Measurements from ENCODE around the gene ASB10. TPM values are rescaled to one million over a fixed set of nuclear protein-coding genes. Genes with fewer than 3 reads are reported as not detected.

Gene ASB10
- total and polyA plus RNA-seq, 2 experiments from 2014 or later, result not detected

- H2AFZ ChIP-seq, result no peak overlapping the region
- no peak overlapping the region for H3K4me2 ChIP-seq
- Mint-ChIP-seq H3K27me3 (ENCODE audit: insufficient read depth, low read depth, poor library complexity) (peaks cover 17% of the 10 kb centered on the region), H3K9me3 (no peaks in the 10 kb centered on the region), H3K36me3 (ENCODE audit: low read depth) (peaks cover 9% of the 10 kb centered on the region; the same call in 2 of the 3 replicates), H3K27ac (no peak overlapping the region), H3K4me1 (peaks cover 15% of the 10 kb centered on the region), H3K4me3 (no peak overlapping the region)
- TF ChIP-seq EZH2phosphoT487 (IDR thresholded peaks at IDR 0.05; ENCODE audit: unreplicated experiment), result no peak
- no peak for TF ChIP-seq ZNF114 (CRISPR knock-in tag; IDR thresholded peaks at IDR 0.05)
- TF ChIP-seq JUNB (IDR thresholded peaks at IDR 0.05; ENCODE audit: unreplicated experiment), result no peak
- TF ChIP-seq, protein P1, sequence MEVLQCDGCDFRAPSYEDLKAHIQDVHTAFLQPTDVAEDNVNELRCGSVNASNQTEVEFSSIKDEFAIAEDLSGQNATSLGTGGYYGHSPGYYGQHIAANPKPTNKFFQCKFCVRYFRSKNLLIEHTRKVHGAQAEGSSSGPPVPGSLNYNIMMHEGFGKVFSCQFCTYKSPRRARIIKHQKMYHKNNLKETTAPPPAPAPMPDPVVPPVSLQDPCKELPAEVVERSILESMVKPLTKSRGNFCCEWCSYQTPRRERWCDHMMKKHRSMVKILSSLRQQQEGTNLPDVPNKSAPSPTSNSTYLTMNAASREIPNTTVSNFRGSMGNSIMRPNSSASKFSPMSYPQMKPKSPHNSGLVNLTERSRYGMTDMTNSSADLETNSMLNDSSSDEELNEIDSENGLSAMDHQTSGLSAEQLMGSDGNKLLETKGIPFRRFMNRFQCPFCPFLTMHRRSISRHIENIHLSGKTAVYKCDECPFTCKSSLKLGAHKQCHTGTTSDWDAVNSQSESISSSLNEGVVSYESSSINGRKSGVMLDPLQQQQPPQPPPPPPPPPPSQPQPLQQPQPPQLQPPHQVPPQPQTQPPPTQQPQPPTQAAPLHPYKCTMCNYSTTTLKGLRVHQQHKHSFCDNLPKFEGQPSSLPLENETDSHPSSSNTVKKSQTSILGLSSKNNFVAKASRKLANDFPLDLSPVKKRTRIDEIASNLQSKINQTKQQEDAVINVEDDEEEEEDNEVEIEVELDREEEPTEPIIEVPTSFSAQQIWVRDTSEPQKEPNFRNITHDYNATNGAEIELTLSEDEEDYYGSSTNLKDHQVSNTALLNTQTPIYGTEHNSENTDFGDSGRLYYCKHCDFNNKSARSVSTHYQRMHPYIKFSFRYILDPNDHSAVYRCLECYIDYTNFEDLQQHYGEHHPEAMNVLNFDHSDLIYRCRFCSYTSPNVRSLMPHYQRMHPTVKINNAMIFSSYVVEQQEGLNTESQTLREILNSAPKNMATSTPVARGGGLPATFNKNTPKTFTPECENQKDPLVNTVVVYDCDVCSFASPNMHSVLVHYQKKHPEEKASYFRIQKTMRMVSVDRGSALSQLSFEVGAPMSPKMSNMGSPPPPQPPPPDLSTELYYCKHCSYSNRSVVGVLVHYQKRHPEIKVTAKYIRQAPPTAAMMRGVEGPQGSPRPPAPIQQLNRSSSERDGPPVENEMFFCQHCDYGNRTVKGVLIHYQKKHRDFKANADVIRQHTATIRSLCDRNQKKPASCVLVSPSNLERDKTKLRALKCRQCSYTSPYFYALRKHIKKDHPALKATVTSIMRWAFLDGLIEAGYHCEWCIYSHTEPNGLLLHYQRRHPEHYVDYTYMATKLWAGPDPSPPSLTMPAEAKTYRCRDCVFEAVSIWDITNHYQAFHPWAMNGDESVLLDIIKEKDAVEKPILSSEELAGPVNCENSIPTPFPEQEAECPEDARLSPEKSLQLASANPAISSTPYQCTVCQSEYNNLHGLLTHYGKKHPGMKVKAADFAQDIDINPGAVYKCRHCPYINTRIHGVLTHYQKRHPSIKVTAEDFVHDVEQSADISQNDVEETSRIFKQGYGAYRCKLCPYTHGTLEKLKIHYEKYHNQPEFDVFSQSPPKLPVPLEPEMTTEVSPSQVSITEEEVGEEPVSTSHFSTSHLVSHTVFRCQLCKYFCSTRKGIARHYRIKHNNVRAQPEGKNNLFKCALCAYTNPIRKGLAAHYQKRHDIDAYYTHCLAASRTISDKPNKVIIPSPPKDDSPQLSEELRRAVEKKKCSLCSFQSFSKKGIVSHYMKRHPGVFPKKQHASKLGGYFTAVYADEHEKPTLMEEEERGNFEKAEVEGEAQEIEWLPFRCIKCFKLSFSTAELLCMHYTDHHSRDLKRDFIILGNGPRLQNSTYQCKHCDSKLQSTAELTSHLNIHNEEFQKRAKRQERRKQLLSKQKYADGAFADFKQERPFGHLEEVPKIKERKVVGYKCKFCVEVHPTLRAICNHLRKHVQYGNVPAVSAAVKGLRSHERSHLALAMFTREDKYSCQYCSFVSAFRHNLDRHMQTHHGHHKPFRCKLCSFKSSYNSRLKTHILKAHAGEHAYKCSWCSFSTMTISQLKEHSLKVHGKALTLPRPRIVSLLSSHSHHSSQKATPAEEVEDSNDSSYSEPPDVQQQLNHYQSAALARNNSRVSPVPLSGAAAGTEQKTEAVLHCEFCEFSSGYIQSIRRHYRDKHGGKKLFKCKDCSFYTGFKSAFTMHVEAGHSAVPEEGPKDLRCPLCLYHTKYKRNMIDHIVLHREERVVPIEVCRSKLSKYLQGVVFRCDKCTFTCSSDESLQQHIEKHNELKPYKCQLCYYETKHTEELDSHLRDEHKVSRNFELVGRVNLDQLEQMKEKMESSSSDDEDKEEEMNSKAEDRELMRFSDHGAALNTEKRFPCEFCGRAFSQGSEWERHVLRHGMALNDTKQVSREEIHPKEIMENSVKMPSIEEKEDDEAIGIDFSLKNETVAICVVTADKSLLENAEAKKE (CRISPR knock-in tag; IDR thresholded peaks at IDR 0.05), result no peak
- no peak for TF ChIP-seq ETS1 (IDR thresholded peaks at IDR 0.05)
- TF ChIP-seq REST (IDR thresholded peaks at IDR 0.05; ENCODE audit: unreplicated experiment), result no peak
- TF ChIP-seq, protein P2, sequence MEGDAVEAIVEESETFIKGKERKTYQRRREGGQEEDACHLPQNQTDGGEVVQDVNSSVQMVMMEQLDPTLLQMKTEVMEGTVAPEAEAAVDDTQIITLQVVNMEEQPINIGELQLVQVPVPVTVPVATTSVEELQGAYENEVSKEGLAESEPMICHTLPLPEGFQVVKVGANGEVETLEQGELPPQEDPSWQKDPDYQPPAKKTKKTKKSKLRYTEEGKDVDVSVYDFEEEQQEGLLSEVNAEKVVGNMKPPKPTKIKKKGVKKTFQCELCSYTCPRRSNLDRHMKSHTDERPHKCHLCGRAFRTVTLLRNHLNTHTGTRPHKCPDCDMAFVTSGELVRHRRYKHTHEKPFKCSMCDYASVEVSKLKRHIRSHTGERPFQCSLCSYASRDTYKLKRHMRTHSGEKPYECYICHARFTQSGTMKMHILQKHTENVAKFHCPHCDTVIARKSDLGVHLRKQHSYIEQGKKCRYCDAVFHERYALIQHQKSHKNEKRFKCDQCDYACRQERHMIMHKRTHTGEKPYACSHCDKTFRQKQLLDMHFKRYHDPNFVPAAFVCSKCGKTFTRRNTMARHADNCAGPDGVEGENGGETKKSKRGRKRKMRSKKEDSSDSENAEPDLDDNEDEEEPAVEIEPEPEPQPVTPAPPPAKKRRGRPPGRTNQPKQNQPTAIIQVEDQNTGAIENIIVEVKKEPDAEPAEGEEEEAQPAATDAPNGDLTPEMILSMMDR (conservative IDR thresholded peaks at IDR 0.05; ENCODE audit: low read depth in 2 of 2), result no peak
- no peak for TF ChIP-seq POLR2AphosphoS5 (IDR thresholded peaks at IDR 0.05; ENCODE audit: low read depth)
- TF ChIP-seq STAT1 (IDR thresholded peaks at IDR 0.05; ENCODE audit: unreplicated experiment), result no peak
- no peak for TF ChIP-seq CREB1 (CRISPR knock-in tag; IDR thresholded peaks at IDR 0.05; ENCODE audit: low read depth)
- TF ChIP-seq NANOG (IDR thresholded peaks at IDR 0.05; ENCODE audit: borderline replicate concordance), result no peak
- no peak for TF ChIP-seq EZH2 (IDR thresholded peaks at IDR 0.05; ENCODE audit: low read depth, unreplicated experiment)
- no peak for TF ChIP-seq ZNF331 (CRISPR knock-in tag; IDR thresholded peaks at IDR 0.05; ENCODE audit: low read depth)
- no peak for DNase-seq (ENCODE audit: low spot score)
- no peaks in the 10 kb centered on the region for H3K27me3 ChIP-seq (ENCODE audit: insufficient read depth)
- H3K4me1 ChIP-seq (ENCODE audit: insufficient read depth), result peaks cover 7% of the 10 kb centered on the region
- H3F3A ChIP-seq (replicated peaks; ENCODE audit: low read depth), result no peaks in the 10 kb centered on the region
- 0 out of 2 replicates have a peak, but pooled peaks cover 4% of the 10 kb centered on the region for H3K36me3 ChIP-seq (ENCODE audit: insufficient read depth)
- ATAC-seq, result no peak
- no peak overlapping the region for H3K27ac ChIP-seq (ENCODE audit: low read depth)
- H4K20me1 ChIP-seq (replicated peaks; ENCODE audit: insufficient read depth), result no peaks in the 10 kb centered on the region; the same call in 1 of the 2 replicates
- no peaks in the 10 kb centered on the region for H3K9me2 ChIP-seq (ENCODE audit: insufficient read depth)
- H3K79me2 ChIP-seq (replicated peaks; ENCODE audit: insufficient read depth), result no peaks in the 10 kb centered on the region
- H3K4me3 ChIP-seq, result no peak overlapping the region
These were observed 20.8 kb upstream of the ASB10 start for GRCh38 chr7:151207804-151208203.
